H1 (cell line): Measurements from ENCODE around the gene JAG1. TPM values are rescaled to one million over a fixed set of nuclear protein-coding genes. Genes with fewer than 3 reads are reported as not detected.

Source experiments
- BRCA1 ChIP-seq: IDR thresholded peaks from 2 replicates; pipeline ENCODE4 v1.6.1; 2012; ENCODE audit warnings: low read depth, low read length, improper control_type of control experiment
- EZH2 ChIP-seq: fragments of 200-600 bp; sonication (generic); IDR thresholded peaks from 2 replicates; pipeline ENCODE4 v1.7.1; 2012; ENCODE audit warnings: low read depth, mild to moderate bottlenecking, moderate library complexity, low read length, inconsistent platforms; ENCODE audit not compliant: severe bottlenecking
- polyA plus RNA-seq, 7 experiments: library from polyadenylated mRNA; depleted of rRNA in 3 of 7; stranded (reverse) in 5 of 7; unstranded in 2 of 7; fragments of >200 nt in 5 of 7; fragments of 200-250 nt in 2 of 7; gene quantifications; 1 replicate in 5 of 7; 2 replicates in 1 of 7; 4 replicates in 1 of 7; pipeline versions ENCODE4 v1.2.1 to v1.2.3, GENCODE V29; 2011 to 2013; ENCODE audit warnings: missing spikeins in 2 of 7, mixed read lengths in 2 of 7
- total RNA-seq: library from RNA; stranded (reverse); fragmentation: NEBNext Ultra II Directional; extraction: Animal tissue kit (Norgen Biotek cat#: 25700); gene quantifications from 2 replicates; pipeline ENCODE4 v1.2.1, GENCODE V29; 2021

The JAG1 gene
- total and polyA plus RNA-seq, 2 of the 8 experiments (the other 6 are each of a cell fraction or from before 2014, with no cell fraction given), result 13.5 to 27.3 TPM

DNA sequence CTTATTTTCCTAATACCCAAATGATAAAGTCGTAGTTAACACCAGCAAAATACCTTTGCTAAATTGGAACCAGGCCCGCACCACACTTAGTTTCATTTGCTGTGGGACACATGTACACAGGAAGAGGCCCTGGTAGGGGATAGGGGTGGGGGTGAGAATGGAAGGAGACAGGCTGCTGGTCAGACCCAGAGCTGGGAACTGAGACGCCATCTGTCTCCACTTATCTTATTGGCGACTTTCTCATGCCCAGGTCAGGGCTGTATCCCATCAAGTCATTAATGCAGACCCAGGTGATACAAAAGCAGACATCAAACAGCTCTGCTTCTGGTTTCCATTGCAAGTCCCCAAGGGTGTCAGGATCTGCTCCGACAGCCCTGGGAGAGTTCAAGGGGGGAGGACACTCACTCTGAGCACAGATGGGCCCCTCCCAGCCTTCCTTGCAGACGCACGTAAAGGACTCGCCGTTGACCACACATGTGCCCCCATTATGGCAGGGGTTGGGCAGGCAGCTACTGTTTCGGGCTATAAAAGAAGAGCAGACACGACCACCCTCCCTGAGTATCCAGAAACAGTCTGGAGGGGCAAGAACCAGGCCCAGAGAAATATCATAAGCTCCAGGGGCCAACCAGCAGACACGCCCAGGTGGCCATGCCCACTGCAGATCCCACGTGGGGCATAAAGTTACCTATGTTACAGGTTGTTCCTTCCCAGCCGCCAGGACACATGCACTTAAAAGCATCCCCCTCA, 29.2 kb downstream of the JAG1 start (continued):
- TF ChIP-seq EZH2 (no peak), BRCA1 (no peak)
- TF ChIP-seq, all 59 proteins: peak for 0
